ENCODE data around the gene SRP9. TPM values are rescaled to one million over a fixed set of nuclear protein-coding genes. Genes with fewer than 3 reads are reported as not detected.
A peak's percentile ranks its signal among the peaks of the same experiment; 100 is the strongest.

Gene SRP9, protein sequence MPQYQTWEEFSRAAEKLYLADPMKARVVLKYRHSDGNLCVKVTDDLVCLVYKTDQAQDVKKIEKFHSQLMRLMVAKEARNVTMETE
- total RNA-seq = 120 TPM

DNA sequence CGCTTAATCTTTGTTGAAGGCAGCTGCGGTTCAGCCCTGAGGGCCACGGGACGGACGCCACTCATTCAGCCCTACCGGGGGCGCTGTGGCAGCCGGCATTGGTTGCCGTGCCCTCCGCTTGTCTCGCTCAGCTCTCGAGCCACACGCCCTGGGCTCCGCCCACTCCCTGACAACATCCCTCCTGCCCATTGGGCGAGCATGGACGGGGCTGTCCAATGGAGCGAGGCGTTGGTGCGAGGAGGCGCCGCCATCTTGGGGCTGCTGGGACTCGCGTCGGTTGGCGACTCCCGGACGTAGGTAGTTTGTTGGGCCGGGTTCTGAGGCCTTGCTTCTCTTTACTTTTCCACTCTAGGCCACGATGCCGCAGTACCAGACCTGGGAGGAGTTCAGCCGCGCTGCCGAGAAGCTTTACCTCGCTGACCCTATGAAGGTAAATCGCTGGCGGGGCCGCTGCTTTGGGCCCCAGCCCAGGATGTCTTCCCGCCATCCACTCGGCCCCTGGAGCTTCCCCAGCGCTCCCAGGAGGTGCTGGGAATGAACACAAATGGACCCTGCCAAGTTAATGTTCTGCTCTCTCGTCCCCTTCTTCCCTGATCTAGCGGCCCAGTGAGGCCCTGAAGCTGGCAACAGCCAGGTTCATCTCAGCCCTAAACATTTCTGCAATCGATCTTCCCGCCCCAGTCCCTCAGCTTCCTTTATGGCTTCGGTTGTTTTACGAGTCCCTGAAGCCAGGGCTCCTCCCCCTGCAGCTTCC, at the start of gene SRP9:
TSS of gene SRP9 (plus strand) at position 244 of the 754 bp plus-strand sequence. CDS start at position 359, 115 bp downstream.
- DNase-seq (ENCODE audit: extremely low spot score in 2 of 2) = peak in 1 of 2 donors; percentile 98
- Histone ChIP-seq H3K27ac (peak within 1 kb of the TSS; percentile 87), H3K9me3 (no peaks in the 10 kb centered on the region), H3K36me3 (no peaks in the 10 kb centered on the region), H3K27me3 (no peaks in the 10 kb centered on the region), H3K4me3 (peak within 1 kb of the TSS; percentile 57 to 64), H3K4me1 (peaks cover 56% of the 10 kb centered on the region)
- TF ChIP-seq POLR2AphosphoS5 (IDR thresholded peaks at IDR 0.05; ENCODE audit: insufficient read depth in 1 of 2, low read depth in 1 of 2) (peak; percentile 86 to 99), POLR2A (IDR thresholded peaks at IDR 0.05) (peak in 1 of 2 donors; percentile 78)
- TF ChIP-seq, protein P1, sequence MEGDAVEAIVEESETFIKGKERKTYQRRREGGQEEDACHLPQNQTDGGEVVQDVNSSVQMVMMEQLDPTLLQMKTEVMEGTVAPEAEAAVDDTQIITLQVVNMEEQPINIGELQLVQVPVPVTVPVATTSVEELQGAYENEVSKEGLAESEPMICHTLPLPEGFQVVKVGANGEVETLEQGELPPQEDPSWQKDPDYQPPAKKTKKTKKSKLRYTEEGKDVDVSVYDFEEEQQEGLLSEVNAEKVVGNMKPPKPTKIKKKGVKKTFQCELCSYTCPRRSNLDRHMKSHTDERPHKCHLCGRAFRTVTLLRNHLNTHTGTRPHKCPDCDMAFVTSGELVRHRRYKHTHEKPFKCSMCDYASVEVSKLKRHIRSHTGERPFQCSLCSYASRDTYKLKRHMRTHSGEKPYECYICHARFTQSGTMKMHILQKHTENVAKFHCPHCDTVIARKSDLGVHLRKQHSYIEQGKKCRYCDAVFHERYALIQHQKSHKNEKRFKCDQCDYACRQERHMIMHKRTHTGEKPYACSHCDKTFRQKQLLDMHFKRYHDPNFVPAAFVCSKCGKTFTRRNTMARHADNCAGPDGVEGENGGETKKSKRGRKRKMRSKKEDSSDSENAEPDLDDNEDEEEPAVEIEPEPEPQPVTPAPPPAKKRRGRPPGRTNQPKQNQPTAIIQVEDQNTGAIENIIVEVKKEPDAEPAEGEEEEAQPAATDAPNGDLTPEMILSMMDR (IDR thresholded peaks at IDR 0.05) = peak; percentile 64 to 91 (median 89)
- intact Hi-C loops (cut with DNase I) = loop anchor here (5.0 to 10.0 kb wide), 4 partner anchors 35 to 197 kb away; partner anchors contain the start of genes EPHX1, LEFTY1 and TMEM63A

DNA sequence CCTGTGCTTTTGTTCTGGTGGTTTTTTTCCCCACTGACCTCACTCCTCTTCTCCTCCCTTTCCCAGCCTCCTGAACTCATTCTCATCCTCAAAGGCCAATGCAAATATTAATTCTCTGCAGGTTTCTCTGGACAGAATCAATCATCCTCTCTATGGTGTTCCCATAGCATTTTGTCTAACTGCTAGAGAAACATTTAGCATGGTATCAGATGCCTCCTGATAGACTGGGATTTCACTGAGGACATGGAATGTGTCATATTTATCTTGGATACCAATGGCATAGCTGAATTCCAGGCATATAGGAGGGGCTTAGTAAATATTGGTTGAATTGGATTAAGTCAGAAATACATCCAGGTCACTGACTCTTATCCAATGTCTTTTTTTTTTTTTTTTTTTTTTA, 46.1 kb upstream of the SRP9 start:
- intact Hi-C loops (cut with DNase I) = no loop called here
- H3K27ac ChIP-seq = no peak overlapping the region
- no peaks in the 10 kb centered on the region for H3K27me3 ChIP-seq
- H3K4me1 ChIP-seq = peaks cover 21% of the 10 kb centered on the region
- H3K36me3 ChIP-seq = no peaks in the 10 kb centered on the region
- TF ChIP-seq POLR2AphosphoS5 (IDR thresholded peaks at IDR 0.05; ENCODE audit: insufficient read depth in 1 of 2, low read depth in 1 of 2) (no peak), POLR2A (IDR thresholded peaks at IDR 0.05) (no peak)
- TF ChIP-seq, protein P1 (IDR thresholded peaks at IDR 0.05) = no peak
- no peak for DNase-seq (ENCODE audit: extremely low spot score in 2 of 2)
- H3K9me3 ChIP-seq = no peaks in the 10 kb centered on the region
- no peak overlapping the region for H3K4me3 ChIP-seq

GRCh38 chr1:225733254-225733653, 44.4 kb upstream of the SRP9 start:
- TF ChIP-seq, protein P1 (IDR thresholded peaks at IDR 0.05) = no peak
- TF ChIP-seq POLR2A (IDR thresholded peaks at IDR 0.05) (no peak), POLR2AphosphoS5 (IDR thresholded peaks at IDR 0.05; ENCODE audit: insufficient read depth in 1 of 2, low read depth in 1 of 2) (no peak)
- no peaks in the 10 kb centered on the region for H3K27me3 ChIP-seq

DNA sequence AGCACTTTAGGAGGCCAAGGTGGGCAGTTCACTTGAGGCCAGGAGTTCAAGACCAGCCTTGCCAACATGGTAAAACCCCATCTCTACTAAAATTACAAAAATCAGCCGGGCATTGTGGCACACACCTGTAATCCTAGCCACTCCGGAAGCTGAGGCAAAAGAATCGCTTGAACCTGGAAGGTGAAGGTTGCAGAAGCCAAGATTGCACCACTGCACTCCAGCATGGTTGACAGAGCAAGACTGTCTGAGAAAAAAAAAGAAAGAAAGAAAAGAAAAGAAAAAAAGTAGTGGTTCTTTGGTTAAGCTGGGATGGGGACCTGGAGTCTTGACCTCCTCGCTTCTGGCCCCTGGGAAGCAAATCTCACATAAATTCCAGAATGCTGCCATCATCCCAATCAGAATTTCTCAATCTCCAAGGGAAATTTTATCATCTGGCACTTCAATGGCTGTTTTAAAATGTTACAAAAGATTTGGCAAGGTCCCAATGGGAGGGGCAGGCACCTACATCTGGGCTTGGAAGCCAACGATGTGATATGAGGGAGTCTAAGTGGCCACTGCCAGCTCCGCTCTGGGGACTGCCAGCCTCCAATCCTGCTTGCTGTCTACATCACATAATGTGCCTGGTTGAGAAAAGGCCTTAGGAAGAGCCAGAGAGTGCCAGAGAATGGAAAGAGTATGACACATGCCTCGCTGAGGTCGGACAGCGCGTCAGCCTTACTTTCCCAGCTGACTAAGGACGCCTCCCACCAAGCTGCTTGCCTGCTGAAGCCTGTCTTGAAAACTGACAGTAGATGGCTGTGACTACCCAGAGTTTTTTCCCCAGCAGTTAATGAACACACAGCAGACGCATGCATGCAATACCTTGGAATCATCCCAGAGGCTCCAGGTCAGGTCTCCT, 42.1 kb upstream of the SRP9 start:
- intact Hi-C loops (cut with DNase I) = no loop called here
- Histone ChIP-seq H3K4me1 (peaks cover 35% of the 10 kb centered on the region), H3K4me3 (no peak overlapping the region), H3K27ac (peak overlapping the region; percentile 72), H3K9me3 (no peaks in the 10 kb centered on the region), H3K27me3 (no peaks in the 10 kb centered on the region), H3K36me3 (no peaks in the 10 kb centered on the region)
- DNase-seq (ENCODE audit: extremely low spot score in 2 of 2) = peak in 1 of 2 donors; percentile 96
- peak; percentile 83 to 92 for TF ChIP-seq POLR2AphosphoS5 (IDR thresholded peaks at IDR 0.05; ENCODE audit: insufficient read depth in 1 of 2, low read depth in 1 of 2)
- TF ChIP-seq, protein P1 (IDR thresholded peaks at IDR 0.05) = no peak

More at GRCh38 chr1:225733254-225733653, 44.4 kb upstream of the SRP9 start:
- DNase-seq (ENCODE audit: extremely low spot score in 2 of 2) = no peak
- H3K9me3 ChIP-seq = no peaks in the 10 kb centered on the region
- no peak overlapping the region for H3K4me3 ChIP-seq
- no peak overlapping the region for H3K27ac ChIP-seq
- intact Hi-C loops (cut with DNase I) = no loop called here
- peaks cover 35% of the 10 kb centered on the region for H3K4me1 ChIP-seq
- no peaks in the 10 kb centered on the region for H3K36me3 ChIP-seq
